GM10847 (cell line): Measurements from ENCODE around the gene ASCL2.

Experiments
- POLR2A ChIP-seq: IDR thresholded peaks from 2 replicates; pipeline ENCODE4 v1.6.1; 2011; ENCODE audit not compliant: insufficient read length; ENCODE audit errors: extremely low read depth

ASCL2 gene

GRCh38 chr11:2263071-2263565, 7.3 kb downstream of the ASCL2 start:
- no peak for TF ChIP-seq POLR2A

GRCh38 chr11:2262301-2263070, 7.9 kb downstream of the ASCL2 start:
- no peak for TF ChIP-seq POLR2A

GRCh38 chr11:2261436-2262230, 8.8 kb downstream of the ASCL2 start:
- TF ChIP-seq POLR2A: no peak

- TF ChIP-seq POLR2A: no peak
These were observed 9.7 kb downstream of the ASCL2 start for GRCh38 chr11:2260491-2261364.

GRCh38 chr11:2259897-2260451, 10.4 kb downstream of the ASCL2 start:
- TF ChIP-seq POLR2A: no peak

- TF ChIP-seq POLR2A: no peak
These were observed 10.9 kb downstream of the ASCL2 start for GRCh38 chr11:2259466-2259830.

GRCh38 chr11:2258501-2259465, 11.6 kb downstream of the ASCL2 start:
- TF ChIP-seq POLR2A: no peak

GRCh38 chr11:2256951-2257700, 13.3 kb downstream of the ASCL2 start:
- no peak for TF ChIP-seq POLR2A

- TF ChIP-seq POLR2A: no peak
These were observed 14.0 kb downstream of the ASCL2 start for GRCh38 chr11:2256293-2256913.

- TF ChIP-seq POLR2A: no peak
These were observed 18.4 kb downstream of the ASCL2 start for GRCh38 chr11:2252018-2252417.

- TF ChIP-seq POLR2A: no peak
These were observed 19.2 kb downstream of the ASCL2 start for GRCh38 chr11:2251138-2251537.

- no peak for TF ChIP-seq POLR2A
These were observed 19.9 kb downstream of the ASCL2 start for GRCh38 chr11:2250485-2250884.

GRCh38 chr11:2250041-2250440, 20.3 kb downstream of the ASCL2 start:
- TF ChIP-seq POLR2A: no peak
